Kidney (tissue), 14 donors: ENCODE measurements around the gene BTBD9. TPM values are rescaled to one million over a fixed set of nuclear protein-coding genes. Genes with fewer than 3 reads are reported as not detected.

Source experiments
- DNase-seq, 5 donors: peaks; one replicate each; pipeline ENCODE4 v3.0.0-alpha.2; 2013 to 2020
- FAIRE-seq: peaks from 2 replicates; lab custom pipeline; 2012; peaks lifted over from hg19 to GRCh38; lab: Jason Lieb, UNC
- H3K27ac ChIP-seq, 2 donors: one replicate each; pipeline ENCODE4 v1.7.0; 2013; ENCODE audit warnings: low read depth in 2 of 2, low read length in 2 of 2, inconsistent platforms in 1 of 2
- H3K27me3 ChIP-seq: one replicate; pipeline ENCODE4 v1.7.1; 2013; ENCODE audit warnings: low read length, inconsistent platforms; ENCODE audit not compliant: control insufficient read depth, insufficient read depth
- H3K36me3 ChIP-seq, 3 donors: one replicate each; pipeline versions ENCODE4 v1.7.0 to v1.7.1; 2013; ENCODE audit warnings: low read length in 3 of 3, control low read depth in 1 of 3, inconsistent platforms in 1 of 3; ENCODE audit not compliant: insufficient read depth in 3 of 3, control insufficient read depth in 2 of 3
- H3K4me1 ChIP-seq, 3 donors: one replicate each; pipeline versions ENCODE4 v1.7.0 to v1.7.1; 2013; ENCODE audit warnings: low read length in 3 of 3, inconsistent platforms in 1 of 3, low read depth in 1 of 3; ENCODE audit not compliant: control insufficient read depth in 2 of 3, insufficient read depth in 2 of 3
- H3K4me3 ChIP-seq, 3 donors: one replicate each; pipeline versions ENCODE4 v1.7.0 to v1.8.1; 2013; ENCODE audit warnings: low read length in 3 of 3, control low read depth in 1 of 3, inconsistent platforms in 1 of 3
- H3K9ac ChIP-seq, 3 donors: one replicate each; pipeline versions ENCODE4 v1.7.0 to v1.7.1; 2013; ENCODE audit warnings: low read length in 3 of 3, control low read depth in 1 of 3, inconsistent platforms in 1 of 3
- H3K9me3 ChIP-seq, 3 donors: one replicate each; pipeline versions ENCODE4 v1.7.0 to v1.7.1; 2013; ENCODE audit warnings: low read length in 3 of 3, control low read depth in 1 of 3, inconsistent platforms in 1 of 3; ENCODE audit not compliant: control insufficient read depth in 2 of 3, insufficient read depth in 1 of 3
- intact Hi-C: fragments of 100-400 bp; cut with DNase I; formaldehyde crosslinking; loops from one replicate; pipeline ENCODE4 v1.11.1; 2022
- polyA plus RNA-seq: library from polyadenylated mRNA; stranded (reverse); fragments of 350-450 nt; fragmentation: Illumina TruSeq; extraction: RNeasy Lipid Tissue Mini Kit (QIAGEN cat#74804); gene quantifications from one replicate; pipeline ENCODE4 v1.2.3, GENCODE V29; 2014; ENCODE audit warnings: low read depth, low replicate concordance; ENCODE audit not compliant: insufficient read depth
- total RNA-seq: library from RNA; stranded (reverse); fragmentation: NEBNext Ultra II Directional; extraction: Animal tissue kit (Norgen Biotek cat#: 25700); gene quantifications from one replicate; pipeline ENCODE4 v1.2.1, GENCODE V29; 2021
- TF ChIP-seq, protein P1 (sequence below): IDR thresholded peaks from 3 replicates; pipeline ENCODE4 v1.5.1; 2012; ENCODE audit warnings: mild to moderate bottlenecking, moderate library complexity, borderline replicate concordance; ENCODE audit not compliant: insufficient read depth; ENCODE audit errors: extremely low read depth
- donor health status: control.
- donor health status: control.
- donor health status: control.
- donor health status: control.
- donor health status: control.
- donor health status: DM: yes; HTN: yes; CAD: no.
- donor health status: Normal renal cell carcinoma (clear cell type).

The BTBD9 gene
- total and polyA plus RNA-seq, 2 donors from 2014 or later, result 4.2 to 29.9 TPM

DNA sequence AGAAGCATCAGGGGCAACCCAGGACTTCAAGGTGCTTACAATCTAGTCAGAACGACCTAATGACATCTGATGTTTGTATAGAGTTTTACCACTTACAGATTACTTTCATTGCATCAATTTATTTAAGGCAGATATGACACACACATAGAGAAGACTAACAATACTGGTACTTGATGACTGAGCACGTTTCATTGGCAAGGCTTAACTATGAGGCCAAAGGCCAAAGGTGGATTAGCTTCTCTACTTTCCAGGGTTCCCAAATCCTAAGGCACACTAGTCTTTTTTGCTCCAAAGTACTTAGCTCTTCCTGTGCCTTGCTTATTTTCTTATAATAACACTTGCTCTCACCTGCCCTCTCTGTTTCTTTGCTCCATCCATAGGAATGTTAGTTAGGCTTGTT, 414.0 kb downstream of the BTBD9 start:
- no peak for FAIRE-seq
- no peaks in the 10 kb centered on the region for H3K36me3 ChIP-seq
- H3K27me3 ChIP-seq, result no peaks in the 10 kb centered on the region
- H3K27ac ChIP-seq, result no peak overlapping the region
- no peak overlapping the region for H3K4me3 ChIP-seq
- no peaks in the 10 kb centered on the region for H3K4me1 ChIP-seq
- H3K9me3 ChIP-seq, result no peaks in the 10 kb centered on the region
- no peak for DNase-seq
- H3K9ac ChIP-seq, result no peak overlapping the region
- intact Hi-C loops, result no loop called here
- TF ChIP-seq, protein P1, sequence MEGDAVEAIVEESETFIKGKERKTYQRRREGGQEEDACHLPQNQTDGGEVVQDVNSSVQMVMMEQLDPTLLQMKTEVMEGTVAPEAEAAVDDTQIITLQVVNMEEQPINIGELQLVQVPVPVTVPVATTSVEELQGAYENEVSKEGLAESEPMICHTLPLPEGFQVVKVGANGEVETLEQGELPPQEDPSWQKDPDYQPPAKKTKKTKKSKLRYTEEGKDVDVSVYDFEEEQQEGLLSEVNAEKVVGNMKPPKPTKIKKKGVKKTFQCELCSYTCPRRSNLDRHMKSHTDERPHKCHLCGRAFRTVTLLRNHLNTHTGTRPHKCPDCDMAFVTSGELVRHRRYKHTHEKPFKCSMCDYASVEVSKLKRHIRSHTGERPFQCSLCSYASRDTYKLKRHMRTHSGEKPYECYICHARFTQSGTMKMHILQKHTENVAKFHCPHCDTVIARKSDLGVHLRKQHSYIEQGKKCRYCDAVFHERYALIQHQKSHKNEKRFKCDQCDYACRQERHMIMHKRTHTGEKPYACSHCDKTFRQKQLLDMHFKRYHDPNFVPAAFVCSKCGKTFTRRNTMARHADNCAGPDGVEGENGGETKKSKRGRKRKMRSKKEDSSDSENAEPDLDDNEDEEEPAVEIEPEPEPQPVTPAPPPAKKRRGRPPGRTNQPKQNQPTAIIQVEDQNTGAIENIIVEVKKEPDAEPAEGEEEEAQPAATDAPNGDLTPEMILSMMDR, result no peak

DNA sequence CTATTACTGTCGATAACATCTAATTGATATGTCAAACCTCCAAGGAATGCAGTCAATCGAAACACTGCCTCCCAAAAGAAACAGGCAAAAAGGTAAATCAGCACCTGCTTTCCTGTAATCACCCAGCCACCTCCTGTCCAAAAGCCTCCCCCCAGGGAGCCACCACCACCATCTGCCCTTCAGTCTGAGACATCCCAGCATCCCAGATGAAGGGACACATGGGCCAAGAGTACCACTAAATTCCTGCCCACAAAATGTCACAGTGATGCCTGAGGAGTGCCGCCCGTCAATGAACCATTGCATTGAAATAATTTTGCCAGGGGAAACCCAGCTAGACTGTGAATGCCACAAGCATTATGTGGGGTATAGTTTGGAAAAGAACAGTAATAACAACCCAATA, 418.5 kb downstream of the BTBD9 start:
- Histone ChIP-seq H3K9ac (no peak overlapping the region), H3K4me1 (no peaks in the 10 kb centered on the region), H3K36me3 (no peaks in the 10 kb centered on the region), H3K9me3 (no peaks in the 10 kb centered on the region), H3K27ac (no peak overlapping the region), H3K4me3 (no peak overlapping the region), H3K27me3 (no peaks in the 10 kb centered on the region)
- intact Hi-C loops, result no loop called here
- DNase-seq, result no peak
- no peak for FAIRE-seq
- TF ChIP-seq, protein P1, result no peak

DNA sequence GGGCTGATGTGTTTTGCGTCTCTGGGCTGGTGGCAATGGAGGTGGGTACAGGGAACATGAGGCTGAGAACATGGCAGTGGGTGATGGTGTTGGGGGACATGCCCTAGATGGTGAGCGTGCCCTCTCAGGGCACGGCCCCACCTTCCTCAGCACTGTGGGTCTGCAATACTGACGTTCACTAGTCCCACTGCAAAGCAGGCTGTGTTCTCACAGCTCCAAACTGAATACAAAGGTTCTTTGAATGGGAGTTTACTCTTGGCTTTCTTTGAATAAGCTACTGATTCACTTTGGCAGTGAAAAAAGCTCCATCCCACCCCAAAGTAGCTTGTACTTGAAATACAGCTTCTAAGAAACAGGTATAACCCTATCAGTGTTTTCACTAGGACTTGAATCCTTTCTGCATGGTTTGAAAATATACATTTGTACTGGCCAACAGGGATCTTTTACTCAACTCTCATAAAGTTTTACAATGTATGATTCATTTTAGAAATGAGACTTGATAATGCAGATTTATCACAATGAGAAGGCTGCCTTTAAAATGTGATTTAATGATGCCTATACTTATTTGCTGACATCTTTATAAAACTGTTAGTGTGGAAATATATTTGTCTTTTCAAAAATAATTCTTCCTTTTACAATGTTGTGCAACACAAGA, 419.5 kb downstream of the BTBD9 start:
- intact Hi-C loops, result no loop called here
- DNase-seq (no peak), FAIRE-seq (no peak)
- Histone ChIP-seq H3K9me3 (no peaks in the 10 kb centered on the region), H3K36me3 (no peaks in the 10 kb centered on the region), H3K27ac (no peak overlapping the region), H3K4me3 (no peak overlapping the region), H3K9ac (no peak overlapping the region), H3K4me1 (no peaks in the 10 kb centered on the region), H3K27me3 (no peaks in the 10 kb centered on the region)
- TF ChIP-seq, protein P1, result no peak

DNA sequence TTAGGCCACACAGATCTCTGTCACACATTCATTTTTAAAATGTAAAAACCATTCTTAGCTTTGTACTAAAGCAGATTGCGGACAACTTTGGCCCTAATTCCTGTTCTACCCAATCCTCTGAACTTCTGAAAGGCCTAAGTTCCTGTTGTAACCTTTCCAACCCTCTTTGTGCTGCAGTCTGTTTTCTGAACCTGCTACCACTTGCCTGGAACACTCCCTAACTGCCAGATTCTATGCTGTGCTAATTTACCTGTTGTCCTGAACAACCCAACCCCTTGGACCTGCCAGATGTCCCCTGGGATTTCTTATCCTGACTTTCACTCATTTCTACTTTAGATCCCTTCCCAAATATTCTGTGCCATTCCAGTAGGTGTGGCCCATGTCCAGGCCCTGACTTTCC, 421.5 kb downstream of the BTBD9 start:
- TF ChIP-seq, protein P1, result no peak
- no peak overlapping the region for H3K4me3 ChIP-seq
- H3K9ac ChIP-seq, result no peak overlapping the region
- no peaks in the 10 kb centered on the region for H3K27me3 ChIP-seq
- DNase-seq, result no peak
- H3K27ac ChIP-seq, result no peak overlapping the region
- FAIRE-seq, result no peak
- intact Hi-C loops, result no loop called here
- no peaks in the 10 kb centered on the region for H3K36me3 ChIP-seq
- no peaks in the 10 kb centered on the region for H3K9me3 ChIP-seq
- no peaks in the 10 kb centered on the region for H3K4me1 ChIP-seq
